Adipocyte (in vitro differentiated cells): Measurements from ENCODE around the gene RPP25L.

Source experiments
- DNase-seq: peaks from one replicate; pipeline ENCODE4 v3.0.0-alpha.2; 2015; ENCODE audit warnings: low read depth
- H3K27me3 ChIP-seq: replicated peaks from 2 replicates; pipeline ENCODE4 v1.7.0; 2013; ENCODE audit warnings: mild to moderate bottlenecking, low read length, moderate library complexity; ENCODE audit not compliant: control insufficient read depth, insufficient read depth
- H3K36me3 ChIP-seq: 2 replicates; pipeline ENCODE4 v1.7.0; 2013; ENCODE audit warnings: low read length, mild to moderate bottlenecking, moderate library complexity; ENCODE audit not compliant: control insufficient read depth, insufficient read depth, severe bottlenecking
- H3K4me1 ChIP-seq: 2 replicates; pipeline ENCODE4 v1.7.0; 2013; ENCODE audit warnings: mild to moderate bottlenecking, low read length, moderate library complexity; ENCODE audit not compliant: control insufficient read depth, insufficient read depth
- H3K4me3 ChIP-seq: 2 replicates; pipeline ENCODE4 v1.7.0; 2013; ENCODE audit warnings: mild to moderate bottlenecking, low read length, moderate library complexity
- H3K9ac ChIP-seq: 2 replicates; pipeline ENCODE4 v1.7.0; 2013; ENCODE audit warnings: mild to moderate bottlenecking, low read length, moderate library complexity
- H3K9me3 ChIP-seq: 2 replicates; pipeline ENCODE4 v1.7.0; 2013; ENCODE audit warnings: mild to moderate bottlenecking, low read length, moderate library complexity; ENCODE audit not compliant: control insufficient read depth

RPP25L gene

GRCh38 chr9:34601937-34602573 is 9.8 kb downstream of the RPP25L start:
- Histone ChIP-seq H3K36me3 (no peaks in the 10 kb centered on the region), H3K27me3 (peaks cover 12% of the 10 kb centered on the region), H3K4me3 (no peak overlapping the region), H3K9me3 (no peaks in the 10 kb centered on the region), H3K4me1 (peaks cover 21% of the 10 kb centered on the region), H3K9ac (no peak overlapping the region)
- DNase-seq: no peak

- Histone ChIP-seq H3K4me3 (no peak overlapping the region), H3K9me3 (no peaks in the 10 kb centered on the region), H3K36me3 (no peaks in the 10 kb centered on the region), H3K9ac (no peak overlapping the region), H3K4me1 (peaks cover 28% of the 10 kb centered on the region), H3K27me3 (peaks cover 12% of the 10 kb centered on the region)
- DNase-seq: no peak
Observed at GRCh38 chr9:34600908-34601307, 11.0 kb downstream of the RPP25L start.

- H3K36me3 ChIP-seq: no peaks in the 10 kb centered on the region
- no peak for DNase-seq
- no peak overlapping the region for H3K4me3 ChIP-seq
Observed at GRCh38 chr9:34599546-34599945, 12.4 kb downstream of the RPP25L start.

GRCh38 chr9:34594177-34594576 is 17.7 kb downstream of the RPP25L start:
- peak overlapping the region; percentile 82 for H3K9ac ChIP-seq
- H3K27me3 ChIP-seq: no peaks in the 10 kb centered on the region
- DNase-seq: no peak
- no peaks in the 10 kb centered on the region for H3K36me3 ChIP-seq
- peaks cover 58% of the 10 kb centered on the region for H3K4me1 ChIP-seq
- no peak overlapping the region for H3K4me3 ChIP-seq
- peaks cover 4% of the 10 kb centered on the region for H3K9me3 ChIP-seq

More at GRCh38 chr9:34599546-34599945, 12.4 kb downstream of the RPP25L start:
- Histone ChIP-seq H3K9ac (no peak overlapping the region), H3K27me3 (peaks cover 4% of the 10 kb centered on the region), H3K4me1 (peaks cover 29% of the 10 kb centered on the region), H3K9me3 (peaks cover 3% of the 10 kb centered on the region)

GRCh38 chr9:34592895-34593601 is 18.8 kb downstream of the RPP25L start:
- Histone ChIP-seq H3K4me3 (no peak overlapping the region), H3K9ac (peak overlapping the region; percentile 82), H3K9me3 (peaks cover 4% of the 10 kb centered on the region), H3K27me3 (peaks cover 9% of the 10 kb centered on the region), H3K4me1 (peaks cover 58% of the 10 kb centered on the region), H3K36me3 (no peaks in the 10 kb centered on the region)
- peak; percentile 73 for DNase-seq

GRCh38 chr9:34591917-34592866 is 19.7 kb downstream of the RPP25L start:
- DNase-seq: no peak
- Histone ChIP-seq H3K4me1 (peaks cover 52% of the 10 kb centered on the region), H3K9ac (peak overlapping the region; percentile 85), H3K27me3 (peaks cover 17% of the 10 kb centered on the region), H3K4me3 (peak overlapping the region; percentile 84), H3K36me3 (no peaks in the 10 kb centered on the region), H3K9me3 (peaks cover 4% of the 10 kb centered on the region)

- Histone ChIP-seq H3K9me3 (peaks cover 4% of the 10 kb centered on the region), H3K4me3 (peak overlapping the region; percentile 84), H3K9ac (peak overlapping the region; percentile 85), H3K27me3 (peaks cover 24% of the 10 kb centered on the region), H3K4me1 (peaks cover 44% of the 10 kb centered on the region), H3K36me3 (no peaks in the 10 kb centered on the region)
- peak; percentile 94 for DNase-seq
Observed at GRCh38 chr9:34591248-34591916, 20.5 kb downstream of the RPP25L start.

GRCh38 chr9:34590381-34591247 is 21.3 kb downstream of the RPP25L start:
- Histone ChIP-seq H3K4me1 (peaks cover 42% of the 10 kb centered on the region), H3K27me3 (peaks cover 31% of the 10 kb centered on the region), H3K36me3 (no peaks in the 10 kb centered on the region), H3K9me3 (peaks cover 4% of the 10 kb centered on the region), H3K9ac (peak overlapping the region; percentile 85), H3K4me3 (peak overlapping the region; percentile 84)
- no peak for DNase-seq

- peaks cover 37% of the 10 kb centered on the region for H3K27me3 ChIP-seq
- H3K36me3 ChIP-seq: no peaks in the 10 kb centered on the region
- H3K9me3 ChIP-seq: peaks cover 3% of the 10 kb centered on the region
- H3K4me1 ChIP-seq: peaks cover 42% of the 10 kb centered on the region
- peak within 1 kb of the TSS; percentile 85 for H3K9ac ChIP-seq
- DNase-seq: peak; percentile 58
- peak within 1 kb of the TSS; percentile 84 for H3K4me3 ChIP-seq
Observed at GRCh38 chr9:34589636-34590380, 22.1 kb downstream of the RPP25L start, which contains the start of gene CNTFR. CNTFR (minus strand) TSS chr9:34589724; CDS start chr9:34568981, 20,743 bp downstream.
